ENCODE results near the gene WDR37.

The WDR37 gene

DNA sequence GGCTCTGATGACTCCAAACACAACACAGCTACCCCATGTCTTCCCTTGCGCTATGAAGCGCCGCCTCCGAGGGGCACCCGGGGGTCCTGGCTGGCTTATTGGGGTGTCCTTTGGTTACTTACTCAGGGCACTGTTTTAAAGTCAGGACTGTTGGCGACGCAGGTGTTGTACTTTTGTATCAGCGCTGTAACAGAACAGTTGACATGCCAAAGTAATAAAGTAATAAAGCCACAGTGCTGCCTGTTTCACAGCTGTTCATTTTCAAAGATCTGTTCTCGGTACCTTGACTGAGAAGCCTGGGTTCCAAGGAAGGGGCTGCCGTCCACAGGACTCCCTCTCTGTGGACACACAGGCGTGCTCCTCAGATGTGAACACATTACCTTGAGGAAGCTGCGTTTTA lies 64.1 kb downstream of the WDR37 start:
- H3K4me3 ChIP-seq (ENCODE audit: low read depth in 1 of 2, low read length in 2 of 2) = no peak overlapping the region
- H3K27me3 ChIP-seq (ENCODE audit: control insufficient read depth in 1 of 2, insufficient read depth in 2 of 2, low read length in 2 of 2) = no peaks in the 10 kb centered on the region
- H3K4me1 ChIP-seq (ENCODE audit: insufficient read depth, low read length) = no peaks in the 10 kb centered on the region
- no peak overlapping the region for H3K27ac ChIP-seq (ENCODE audit: low read depth, low read length)
- no peak overlapping the region for H3K9ac ChIP-seq (ENCODE audit: low read length)
- peaks cover 87% of the 10 kb centered on the region for H3K36me3 ChIP-seq (ENCODE audit: insufficient read depth, low read length)
- no peaks in the 10 kb centered on the region for H3K9me3 ChIP-seq (ENCODE audit: low read length)

DNA sequence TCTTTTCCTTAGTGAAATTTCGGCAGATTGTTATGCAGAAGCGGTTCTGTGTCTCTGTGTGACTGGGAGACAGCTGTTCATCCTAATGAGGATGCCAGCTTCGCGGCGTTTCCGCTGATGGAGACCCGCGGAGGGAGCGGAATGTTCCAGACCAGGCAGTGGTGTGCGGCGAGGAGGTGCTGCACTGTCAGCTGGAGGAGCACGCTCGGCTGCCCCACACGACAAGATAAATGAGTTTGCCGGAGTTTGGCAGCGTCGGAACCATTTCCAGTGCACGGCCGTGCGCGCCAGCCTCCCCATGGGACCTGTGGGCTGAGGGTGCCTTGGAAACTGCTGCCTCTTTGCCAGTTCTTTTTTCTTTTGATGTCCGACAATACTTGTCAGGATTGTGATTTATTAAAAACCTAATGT lies 64.6 kb downstream of the WDR37 start:
- Histone ChIP-seq H3K27me3 (ENCODE audit: control insufficient read depth in 1 of 2, insufficient read depth in 2 of 2, low read length in 2 of 2) (no peaks in the 10 kb centered on the region), H3K9me3 (ENCODE audit: low read length) (no peaks in the 10 kb centered on the region), H3K4me1 (ENCODE audit: insufficient read depth, low read length) (no peaks in the 10 kb centered on the region), H3K27ac (ENCODE audit: low read depth, low read length) (no peak overlapping the region), H3K36me3 (ENCODE audit: insufficient read depth, low read length) (peaks cover 87% of the 10 kb centered on the region), H3K4me3 (ENCODE audit: low read depth in 1 of 2, low read length in 2 of 2) (no peak overlapping the region), H3K9ac (ENCODE audit: low read length) (no peak overlapping the region)

GRCh38 chr10:1121271-1121970 lies 65.2 kb downstream of the WDR37 start:
- Histone ChIP-seq H3K36me3 (ENCODE audit: insufficient read depth, low read length) (peaks cover 82% of the 10 kb centered on the region), H3K9me3 (ENCODE audit: low read length) (no peaks in the 10 kb centered on the region), H3K4me1 (ENCODE audit: insufficient read depth, low read length) (no peaks in the 10 kb centered on the region), H3K4me3 (ENCODE audit: low read depth in 1 of 2, low read length in 2 of 2) (no peak overlapping the region), H3K27ac (ENCODE audit: low read depth, low read length) (no peak overlapping the region), H3K27me3 (ENCODE audit: control insufficient read depth in 1 of 2, insufficient read depth in 2 of 2, low read length in 2 of 2) (no peaks in the 10 kb centered on the region), H3K9ac (ENCODE audit: low read length) (no peak overlapping the region)

- Histone ChIP-seq H3K4me1 (ENCODE audit: insufficient read depth, low read length) (no peaks in the 10 kb centered on the region), H3K9ac (ENCODE audit: low read length) (no peak overlapping the region), H3K27me3 (ENCODE audit: control insufficient read depth in 1 of 2, insufficient read depth in 2 of 2, low read length in 2 of 2) (no peaks in the 10 kb centered on the region), H3K4me3 (ENCODE audit: low read depth in 1 of 2, low read length in 2 of 2) (no peak overlapping the region), H3K27ac (ENCODE audit: low read depth, low read length) (no peak overlapping the region), H3K36me3 (ENCODE audit: insufficient read depth, low read length) (peaks cover 78% of the 10 kb centered on the region), H3K9me3 (ENCODE audit: low read length) (no peaks in the 10 kb centered on the region)
Observed at GRCh38 chr10:1122349-1122748, 66.2 kb downstream of the WDR37 start.

DNA sequence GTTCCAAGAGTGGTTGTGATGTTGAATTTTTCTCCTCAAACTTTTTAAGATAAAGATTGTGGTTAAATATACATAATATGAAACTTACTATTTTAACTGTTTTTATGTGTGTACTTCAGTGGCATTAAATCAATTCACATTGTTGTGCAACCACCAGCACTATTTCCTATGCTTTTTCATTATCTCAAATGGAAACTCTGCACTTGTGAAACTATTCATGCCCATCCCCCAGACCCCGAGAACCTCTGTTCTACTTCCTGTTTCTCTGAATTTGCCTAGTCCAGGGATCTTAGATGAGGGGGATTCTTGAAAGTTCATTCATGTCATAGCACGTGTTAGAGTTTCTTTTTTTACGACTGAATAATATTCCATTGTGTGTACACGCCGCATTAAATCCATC lies 67.0 kb downstream of the WDR37 start:
- H3K27ac ChIP-seq (ENCODE audit: low read depth, low read length) = no peak overlapping the region
- H3K4me1 ChIP-seq (ENCODE audit: insufficient read depth, low read length) = no peaks in the 10 kb centered on the region
- H3K27me3 ChIP-seq (ENCODE audit: control insufficient read depth in 1 of 2, insufficient read depth in 2 of 2, low read length in 2 of 2) = no peaks in the 10 kb centered on the region
- H3K9ac ChIP-seq (ENCODE audit: low read length) = no peak overlapping the region
- H3K36me3 ChIP-seq (ENCODE audit: insufficient read depth, low read length) = peaks cover 75% of the 10 kb centered on the region
- no peak overlapping the region for H3K4me3 ChIP-seq (ENCODE audit: low read depth in 1 of 2, low read length in 2 of 2)
- H3K9me3 ChIP-seq (ENCODE audit: low read length) = no peaks in the 10 kb centered on the region

GRCh38 chr10:1123972-1124371 lies 67.8 kb downstream of the WDR37 start:
- Histone ChIP-seq H3K9ac (ENCODE audit: low read length) (no peak overlapping the region), H3K9me3 (ENCODE audit: low read length) (no peaks in the 10 kb centered on the region), H3K27me3 (ENCODE audit: control insufficient read depth in 1 of 2, insufficient read depth in 2 of 2, low read length in 2 of 2) (no peaks in the 10 kb centered on the region), H3K36me3 (ENCODE audit: insufficient read depth, low read length) (peaks cover 71% of the 10 kb centered on the region), H3K27ac (ENCODE audit: low read depth, low read length) (no peak overlapping the region), H3K4me1 (ENCODE audit: insufficient read depth, low read length) (no peaks in the 10 kb centered on the region), H3K4me3 (ENCODE audit: low read depth in 1 of 2, low read length in 2 of 2) (no peak overlapping the region)

- Histone ChIP-seq H3K4me1 (ENCODE audit: insufficient read depth, low read length) (no peaks in the 10 kb centered on the region), H3K36me3 (ENCODE audit: insufficient read depth, low read length) (peaks cover 71% of the 10 kb centered on the region), H3K9me3 (ENCODE audit: low read length) (no peaks in the 10 kb centered on the region), H3K27ac (ENCODE audit: low read depth, low read length) (no peak overlapping the region), H3K4me3 (ENCODE audit: low read depth in 1 of 2, low read length in 2 of 2) (no peak overlapping the region), H3K9ac (ENCODE audit: low read length) (no peak overlapping the region), H3K27me3 (ENCODE audit: control insufficient read depth in 1 of 2, insufficient read depth in 2 of 2, low read length in 2 of 2) (no peaks in the 10 kb centered on the region)
Observed at GRCh38 chr10:1124796-1125195, 68.6 kb downstream of the WDR37 start.

GRCh38 chr10:1126461-1126860 lies 70.3 kb downstream of the WDR37 start:
- H3K9ac ChIP-seq (ENCODE audit: low read length) = no peak overlapping the region

DNA sequence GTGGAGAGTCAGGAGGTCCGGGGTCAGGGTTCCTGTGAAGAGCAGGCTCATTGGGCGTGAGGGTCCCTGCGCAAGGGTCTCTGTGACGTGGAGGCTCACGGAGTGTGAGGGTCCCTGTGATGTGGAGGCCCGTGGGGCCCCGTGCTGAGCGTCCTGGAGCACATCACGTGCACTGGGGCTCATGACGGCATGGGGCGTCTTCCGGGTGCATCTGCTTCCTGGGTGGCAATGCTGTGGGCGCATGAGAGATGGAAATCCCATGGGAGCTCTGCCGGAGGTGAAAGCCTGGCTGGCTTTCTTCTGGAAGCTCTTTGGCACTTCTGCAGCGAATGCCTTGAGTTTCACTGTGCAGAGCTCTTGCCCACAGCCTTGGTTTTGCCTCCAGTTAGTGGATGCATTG lies 71.4 kb downstream of the WDR37 start:
- Histone ChIP-seq H3K4me1 (ENCODE audit: insufficient read depth, low read length) (no peaks in the 10 kb centered on the region), H3K36me3 (ENCODE audit: insufficient read depth, low read length) (peaks cover 58% of the 10 kb centered on the region), H3K27me3 (ENCODE audit: control insufficient read depth in 1 of 2, insufficient read depth in 2 of 2, low read length in 2 of 2) (no peaks in the 10 kb centered on the region), H3K9ac (ENCODE audit: low read length) (no peak overlapping the region), H3K4me3 (ENCODE audit: low read depth in 1 of 2, low read length in 2 of 2) (no peak overlapping the region), H3K27ac (ENCODE audit: low read depth, low read length) (no peak overlapping the region), H3K9me3 (ENCODE audit: low read length) (no peaks in the 10 kb centered on the region)

More at GRCh38 chr10:1126461-1126860, 70.3 kb downstream of the WDR37 start:
- Histone ChIP-seq H3K9me3 (ENCODE audit: low read length) (no peaks in the 10 kb centered on the region), H3K4me1 (ENCODE audit: insufficient read depth, low read length) (no peaks in the 10 kb centered on the region), H3K4me3 (ENCODE audit: low read depth in 1 of 2, low read length in 2 of 2) (no peak overlapping the region), H3K27me3 (ENCODE audit: control insufficient read depth in 1 of 2, insufficient read depth in 2 of 2, low read length in 2 of 2) (no peaks in the 10 kb centered on the region), H3K36me3 (ENCODE audit: insufficient read depth, low read length) (peaks cover 69% of the 10 kb centered on the region), H3K27ac (ENCODE audit: low read depth, low read length) (no peak overlapping the region)

DNA sequence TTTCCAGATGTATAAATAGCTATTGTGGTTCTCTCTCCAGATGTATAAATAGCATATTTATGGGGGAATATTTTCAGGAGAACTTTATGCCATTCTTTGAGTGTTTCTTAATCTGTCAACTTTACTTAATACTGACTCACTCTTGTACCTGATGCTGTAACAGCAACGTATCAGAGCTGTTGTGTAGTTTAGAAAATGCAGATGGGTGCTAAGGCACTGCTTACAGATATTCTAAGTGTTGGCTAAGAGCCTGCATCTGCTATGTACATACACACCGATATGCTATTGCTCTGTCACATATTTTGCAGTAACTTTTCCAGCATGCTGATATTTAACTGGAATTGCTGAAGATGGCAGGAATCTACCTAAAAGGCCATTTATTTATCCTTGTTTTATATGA lies 71.9 kb downstream of the WDR37 start:
- H3K9me3 ChIP-seq (ENCODE audit: low read length) = no peaks in the 10 kb centered on the region
- H3K27me3 ChIP-seq (ENCODE audit: control insufficient read depth in 1 of 2, insufficient read depth in 2 of 2, low read length in 2 of 2) = no peaks in the 10 kb centered on the region
- no peaks in the 10 kb centered on the region for H3K4me1 ChIP-seq (ENCODE audit: insufficient read depth, low read length)
- peaks cover 56% of the 10 kb centered on the region for H3K36me3 ChIP-seq (ENCODE audit: insufficient read depth, low read length)
- H3K27ac ChIP-seq (ENCODE audit: low read depth, low read length) = no peak overlapping the region
- no peak overlapping the region for H3K4me3 ChIP-seq (ENCODE audit: low read depth in 1 of 2, low read length in 2 of 2)
- H3K9ac ChIP-seq (ENCODE audit: low read length) = no peak overlapping the region

GRCh38 chr10:1128649-1129048 lies 72.5 kb downstream of the WDR37 start:
- no peaks in the 10 kb centered on the region for H3K27me3 ChIP-seq (ENCODE audit: control insufficient read depth in 1 of 2, insufficient read depth in 2 of 2, low read length in 2 of 2)
- H3K9ac ChIP-seq (ENCODE audit: low read length) = no peak overlapping the region
- H3K4me3 ChIP-seq (ENCODE audit: low read depth in 1 of 2, low read length in 2 of 2) = no peak overlapping the region
- peaks cover 51% of the 10 kb centered on the region for H3K36me3 ChIP-seq (ENCODE audit: insufficient read depth, low read length)
- no peaks in the 10 kb centered on the region for H3K9me3 ChIP-seq (ENCODE audit: low read length)
- no peaks in the 10 kb centered on the region for H3K4me1 ChIP-seq (ENCODE audit: insufficient read depth, low read length)
- no peak overlapping the region for H3K27ac ChIP-seq (ENCODE audit: low read depth, low read length)

GRCh38 chr10:1130226-1130625 lies 74.0 kb downstream of the WDR37 start:
- H3K4me1 ChIP-seq (ENCODE audit: insufficient read depth, low read length) = no peaks in the 10 kb centered on the region
- no peaks in the 10 kb centered on the region for H3K27me3 ChIP-seq (ENCODE audit: control insufficient read depth in 1 of 2, insufficient read depth in 2 of 2, low read length in 2 of 2)
- H3K36me3 ChIP-seq (ENCODE audit: insufficient read depth, low read length) = peaks cover 36% of the 10 kb centered on the region
- H3K9ac ChIP-seq (ENCODE audit: low read length) = no peak overlapping the region
- no peaks in the 10 kb centered on the region for H3K9me3 ChIP-seq (ENCODE audit: low read length)
- no peak overlapping the region for H3K27ac ChIP-seq (ENCODE audit: low read depth, low read length)
- H3K4me3 ChIP-seq (ENCODE audit: low read depth in 1 of 2, low read length in 2 of 2) = no peak overlapping the region

Measured in muscle layer of colon (tissue), 2 donors.